Spleen (tissue), 11 donors: Measurements from ENCODE around the gene UNC13A. TPM values are rescaled to one million over a fixed set of nuclear protein-coding genes. Genes with fewer than 3 reads are reported as not detected.

Experiments used
- DNase-seq: peaks from one replicate; pipeline ENCODE4 v3.0.0-alpha.2; 2020
- H3K27ac ChIP-seq, 8 donors: fragments of 200-600 bp; sonication (generic) in 7 of 8; 1 replicate in 4 of 8; 2 replicates in 4 of 8; pipeline versions ENCODE4 v1.5.0 to v1.8.0; 2016 to 2021; ENCODE audit warnings: inconsistent platforms in 4 of 8, mild to moderate bottlenecking in 4 of 8, moderate library complexity in 1 of 8
- H3K27me3 ChIP-seq, 7 donors: fragments of 200-600 bp; sonication (generic) in 6 of 7; replicated peaks in 1 of 7; 1 replicate in 4 of 7; 2 replicates in 3 of 7; pipeline versions ENCODE4 v1.5.0 to v1.8.0; 2016 to 2021; ENCODE audit warnings: inconsistent platforms in 3 of 7, mild to moderate bottlenecking in 1 of 7
- H3K36me3 ChIP-seq, 6 donors: fragments of 200-600 bp; sonication (generic) in 5 of 6; 1 replicate in 4 of 6; 2 replicates in 2 of 6; pipeline versions ENCODE4 v1.5.0 to v1.8.0; 2016 to 2021; ENCODE audit warnings: inconsistent platforms in 2 of 6
- H3K4me1 ChIP-seq, 6 donors: fragments of 200-600 bp; sonication (generic) in 5 of 6; 1 replicate in 3 of 6; 2 replicates in 3 of 6; pipeline versions ENCODE4 v1.5.0 to v1.8.0; 2016 to 2021; ENCODE audit warnings: inconsistent platforms in 3 of 6
- H3K4me3 ChIP-seq, 8 donors: fragments of 200-600 bp; sonication (generic) in 7 of 8; 1 replicate in 4 of 8; 2 replicates in 4 of 8; pipeline versions ENCODE4 v1.5.0 to v1.8.0; 2016 to 2021; ENCODE audit warnings: inconsistent platforms in 4 of 8, mild to moderate bottlenecking in 4 of 8, moderate library complexity in 2 of 8
- H3K9me3 ChIP-seq, 8 donors: fragments of 200-600 bp; sonication (generic) in 7 of 8; 1 replicate in 4 of 8; 2 replicates in 4 of 8; pipeline versions ENCODE4 v1.5.0 to v1.8.0; 2016 to 2021; ENCODE audit warnings: inconsistent platforms in 4 of 8
- POLR2A ChIP-seq, 3 donors: fragments of 450-650 bp; IDR thresholded peaks; one replicate each; pipeline ENCODE4 v1.5.1; 2017; ENCODE audit warnings: antibody characterized with exemption in 3 of 3, mild to moderate bottlenecking in 1 of 3
- POLR2AphosphoS5 ChIP-seq, 3 donors: sonication (generic); formaldehyde crosslinking; IDR thresholded peaks; one replicate each; pipeline ENCODE4 v1.5.1; 2017; ENCODE audit warnings: antibody characterized with exemption in 3 of 3
- WGBS, 5 donors: extraction: QIAGEN DNeasy Blood & Tissue Kit in 3 of 5; methylation state at CpG; one replicate each; pipeline versions ENCODE4 v1.1.5 to v1.1.7; 2013 to 2018; 5-methylcytosine and 5-hydroxymethylcytosine counted together
- intact Hi-C: fragments of 100-400 bp; cut with DNase I; formaldehyde crosslinking; loops from one replicate; pipeline ENCODE4 v1.15.0; 2023; ENCODE audit warnings: low total_unique reads
- polyA plus RNA-seq, 3 donors: library from polyadenylated mRNA; stranded (reverse); fragments of 200-250 nt; gene quantifications; one replicate each; pipeline ENCODE4 v1.2.1, GENCODE V29; 2013
- total RNA-seq, 7 donors: library from RNA; depleted of rRNA in 3 of 7; stranded (reverse); fragments of >200 nt in 3 of 7; fragmentation: NEBNext Ultra II Directional in 4 of 7; extraction: Animal tissue kit (Norgen Biotek cat#: 25700) in 4 of 7; gene quantifications; one replicate each; pipeline versions ENCODE4 v1.1.0 to v1.2.1, GENCODE V29; 2016 to 2021
- TF ChIP-seq, protein P1 (sequence below), 11 experiments: fragments of 200-600 bp in 7 of 11; fragments of 450-650 bp in 4 of 11; sonication (generic) in 4 of 11; IDR thresholded peaks in 8 of 11; conservative IDR thresholded peaks in 3 of 11; 1 replicate in 7 of 11; 2 replicates in 4 of 11; pipeline versions ENCODE4 v1.4.0 to v1.8.0; 2016 to 2021; ENCODE audit warnings: antibody characterized with exemption in 11 of 11, inconsistent platforms in 4 of 11, mild to moderate bottlenecking in 1 of 11
- donor health status: healthy with polysubstance abuse.
- donor health status: DM: no; HTN: no; CAD: no; lungs with moderate emphysema.
- donor health status: DM: no; HTN: no; CAD: no.
- donor health status: Bipolar disorder and iron deficiency.
- donor health status: healthy.
- donor health status: DM: no; HTN: no; CAD: no.
- donor health status: DM: yes; HTN: yes; CAD: no.

UNC13A gene
- total and polyA plus RNA-seq, 10 donors, result 0.73 to 10.7 (median 5.0) TPM

DNA sequence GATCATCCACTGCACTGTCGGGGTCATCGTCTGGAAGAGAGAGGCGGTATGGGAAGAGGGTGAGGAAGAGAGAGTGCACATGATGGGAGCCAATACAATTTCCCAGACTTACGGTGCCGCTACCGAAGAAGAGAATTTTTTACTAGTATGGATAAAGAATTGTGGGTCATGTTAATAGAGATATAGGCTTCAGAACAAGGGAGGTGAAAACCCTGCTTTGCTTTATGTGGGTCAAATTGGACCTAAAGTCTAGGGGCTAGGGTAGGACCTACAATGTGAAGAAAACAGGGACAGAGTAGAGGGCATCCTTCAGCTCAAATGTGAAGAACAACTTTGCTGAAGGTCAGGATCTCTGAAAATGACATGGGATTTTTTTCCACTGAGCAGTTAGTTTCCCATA, 29.9 kb downstream of the UNC13A start:
- 78 to 96% (median 80%) methylated on average over 6 of the region's 6 CpGs for WGBS, 5 donors

DNA sequence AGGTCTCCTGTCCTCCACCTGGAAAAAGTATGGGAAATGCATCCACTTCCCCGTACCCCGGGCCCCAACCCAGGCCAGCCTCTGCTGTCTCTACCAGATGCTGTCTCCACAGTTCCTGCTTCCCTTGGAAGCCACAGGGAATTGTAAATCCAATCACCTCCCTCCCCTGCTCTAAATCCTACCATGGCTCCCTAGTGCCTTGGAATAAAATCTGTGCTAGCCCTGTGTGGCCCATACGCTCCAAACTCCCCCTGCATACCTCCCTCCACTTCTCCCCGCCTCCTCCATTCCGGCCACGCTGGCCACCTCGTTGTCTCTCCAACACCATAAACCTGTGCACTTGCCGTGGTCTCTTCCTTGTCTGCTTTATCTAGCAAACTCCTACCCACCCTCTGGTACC, 31.2 kb downstream of the UNC13A start:
- no peaks in the 10 kb centered on the region for H3K4me1 ChIP-seq
- intact Hi-C loops, result no loop called here
- H3K36me3 ChIP-seq, result no peaks in the 10 kb centered on the region
- WGBS, 5 donors, result 75 to 88% (median 84%) methylated on average over 8 of the region's 8 CpGs
- H3K27ac ChIP-seq, result no peak overlapping the region
- H3K27me3 ChIP-seq, result peaks cover 0 to 7% (median 0%) of the 10 kb centered on the region in 7 donors
- no peaks in the 10 kb centered on the region for H3K9me3 ChIP-seq
- H3K4me3 ChIP-seq, result no peak overlapping the region
- peak; percentile 21 for DNase-seq
- TF ChIP-seq, protein P1, sequence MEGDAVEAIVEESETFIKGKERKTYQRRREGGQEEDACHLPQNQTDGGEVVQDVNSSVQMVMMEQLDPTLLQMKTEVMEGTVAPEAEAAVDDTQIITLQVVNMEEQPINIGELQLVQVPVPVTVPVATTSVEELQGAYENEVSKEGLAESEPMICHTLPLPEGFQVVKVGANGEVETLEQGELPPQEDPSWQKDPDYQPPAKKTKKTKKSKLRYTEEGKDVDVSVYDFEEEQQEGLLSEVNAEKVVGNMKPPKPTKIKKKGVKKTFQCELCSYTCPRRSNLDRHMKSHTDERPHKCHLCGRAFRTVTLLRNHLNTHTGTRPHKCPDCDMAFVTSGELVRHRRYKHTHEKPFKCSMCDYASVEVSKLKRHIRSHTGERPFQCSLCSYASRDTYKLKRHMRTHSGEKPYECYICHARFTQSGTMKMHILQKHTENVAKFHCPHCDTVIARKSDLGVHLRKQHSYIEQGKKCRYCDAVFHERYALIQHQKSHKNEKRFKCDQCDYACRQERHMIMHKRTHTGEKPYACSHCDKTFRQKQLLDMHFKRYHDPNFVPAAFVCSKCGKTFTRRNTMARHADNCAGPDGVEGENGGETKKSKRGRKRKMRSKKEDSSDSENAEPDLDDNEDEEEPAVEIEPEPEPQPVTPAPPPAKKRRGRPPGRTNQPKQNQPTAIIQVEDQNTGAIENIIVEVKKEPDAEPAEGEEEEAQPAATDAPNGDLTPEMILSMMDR (IDR thresholded peaks at IDR 0.05 in 8 of 11, conservative IDR thresholded peaks at IDR 0.05 in 3 of 11), result no peak
- TF ChIP-seq POLR2AphosphoS5 (IDR thresholded peaks at IDR 0.05) (no peak), POLR2A (IDR thresholded peaks at IDR 0.05) (no peak)

More for the DNA sequence above, 29.9 kb downstream of the UNC13A start:
- Histone ChIP-seq H3K4me3 (no peak overlapping the region), H3K27ac (no peak overlapping the region), H3K36me3 (no peaks in the 10 kb centered on the region), H3K27me3 (peaks cover 0 to 20% (median 0%) of the 10 kb centered on the region in 7 donors), H3K4me1 (no peaks in the 10 kb centered on the region), H3K9me3 (peaks cover 0 to 1% (median 0%) of the 10 kb centered on the region in 8 donors)
- intact Hi-C loops, result no loop called here
- TF ChIP-seq, protein P1 (IDR thresholded peaks at IDR 0.05 in 8 of 11, conservative IDR thresholded peaks at IDR 0.05 in 3 of 11), result no peak
- TF ChIP-seq POLR2AphosphoS5 (IDR thresholded peaks at IDR 0.05), result no peak
- TF ChIP-seq POLR2A (IDR thresholded peaks at IDR 0.05), result no peak
- DNase-seq, result no peak

DNA sequence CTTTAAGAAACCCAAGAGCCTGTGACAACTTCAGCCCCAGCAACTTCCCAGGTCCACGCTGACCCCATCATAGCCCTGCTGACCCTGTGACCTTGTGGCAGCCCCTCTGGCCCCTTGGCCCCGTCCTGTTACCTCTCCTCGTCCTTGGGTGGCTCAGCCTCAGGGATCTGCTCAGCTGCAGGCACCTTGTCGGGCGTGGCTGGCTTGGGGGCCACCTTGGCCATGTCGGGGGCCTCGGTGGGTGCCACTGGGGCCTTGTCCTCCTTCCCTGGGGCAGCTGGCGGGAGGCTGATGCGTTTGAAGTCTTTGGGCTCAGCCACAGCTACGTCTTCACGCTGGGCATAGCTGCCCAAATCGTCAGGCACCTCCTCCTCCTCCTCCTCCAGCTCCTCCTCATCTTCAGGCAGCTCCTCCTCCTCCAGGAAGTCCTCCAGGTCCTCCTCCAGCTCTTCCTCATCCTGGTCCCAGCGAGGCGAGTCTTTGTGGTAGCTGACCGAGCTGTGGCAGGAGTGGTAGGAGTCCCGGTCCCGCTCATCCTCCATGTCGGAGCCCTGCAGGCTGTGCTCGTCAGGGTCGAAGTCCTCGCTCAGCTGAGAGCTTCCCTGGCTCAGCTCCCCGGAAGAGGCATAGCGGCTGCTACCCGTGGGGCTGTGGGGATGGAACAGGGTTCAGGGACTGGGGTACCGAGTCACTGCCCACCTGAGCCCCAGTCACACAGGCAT, 32.2 kb downstream of the UNC13A start:
- no peak overlapping the region for H3K4me3 ChIP-seq
- peaks cover 0 to 7% (median 0%) of the 10 kb centered on the region in 7 donors for H3K27me3 ChIP-seq
- no peaks in the 10 kb centered on the region for H3K36me3 ChIP-seq
- DNase-seq, result no peak
- H3K27ac ChIP-seq, result no peak overlapping the region
- no peaks in the 10 kb centered on the region for H3K4me1 ChIP-seq
- WGBS, 5 donors, result 79 to 89% (median 84%) methylated on average over 15 to 25 of the region's 25 CpGs
- no peaks in the 10 kb centered on the region for H3K9me3 ChIP-seq
- intact Hi-C loops, result no loop called here
- TF ChIP-seq, protein P1 (IDR thresholded peaks at IDR 0.05 in 8 of 11, conservative IDR thresholded peaks at IDR 0.05 in 3 of 11), result no peak
- TF ChIP-seq POLR2A (IDR thresholded peaks at IDR 0.05) (no peak), POLR2AphosphoS5 (IDR thresholded peaks at IDR 0.05) (no peak)

DNA sequence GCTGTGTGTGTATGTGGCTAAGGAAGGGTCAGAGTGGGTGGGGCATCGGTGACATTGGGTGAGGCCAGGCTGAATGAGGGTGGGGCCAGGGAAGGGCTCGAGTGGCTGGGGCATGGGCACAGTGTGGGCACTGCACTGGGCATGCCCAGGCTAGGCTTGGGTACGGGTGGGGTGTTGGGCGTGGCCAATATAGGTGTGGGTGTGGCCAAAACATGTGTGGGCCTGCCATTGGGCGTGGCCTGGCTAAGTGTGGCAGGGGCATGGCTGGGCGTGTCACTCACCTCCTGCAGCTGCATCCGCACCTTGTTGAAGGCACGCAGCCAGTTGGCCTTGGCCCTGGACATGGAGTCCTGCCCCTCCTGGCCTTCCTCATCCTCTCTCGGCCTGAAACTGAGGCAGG, 33.2 kb downstream of the UNC13A start:
- intact Hi-C loops, result no loop called here
- DNase-seq, result no peak
- Histone ChIP-seq H3K36me3 (no peaks in the 10 kb centered on the region), H3K4me3 (no peak overlapping the region), H3K27me3 (peaks cover 0 to 7% (median 0%) of the 10 kb centered on the region in 7 donors), H3K4me1 (no peaks in the 10 kb centered on the region), H3K27ac (no peak overlapping the region), H3K9me3 (no peaks in the 10 kb centered on the region)
- no peak for TF ChIP-seq POLR2AphosphoS5 (IDR thresholded peaks at IDR 0.05)
- TF ChIP-seq POLR2A (IDR thresholded peaks at IDR 0.05), result no peak
- TF ChIP-seq, protein P1 (IDR thresholded peaks at IDR 0.05 in 8 of 11, conservative IDR thresholded peaks at IDR 0.05 in 3 of 11), result no peak
- WGBS, 5 donors, result 58 to 93% (median 68%) methylated on average over 8 to 9 of the region's 9 CpGs
